DMS114 treated with DMSO at 0.1 percent for 48 hours (cell line): Measurements from ENCODE around the gene IMMT.
"Not testable (repeated sequence)": the region's sequence is repeated elsewhere in the genome, so short reads cannot be mapped to it uniquely, and the experiment has no call there.

ENCODE experiments used
- DNase-seq: peaks from one replicate; lab custom pipeline; 2025; ENCODE audit not compliant: unreplicated experiment; lab: John Stamatoyannopoulos, UW

The IMMT gene

GRCh38 chr2:86195055-86195807 is at the start of gene IMMT:
Gene IMMT, minus strand, starts transcription at chr2:86195462. Its CDS starts 80 bp downstream, at chr2:86195382.
- peak; percentile 93 for DNase-seq

- not testable (repeated sequence) for DNase-seq
Measured at GRCh38 chr2:86244781-86245180, 49.5 kb upstream of the IMMT start.

DNA sequence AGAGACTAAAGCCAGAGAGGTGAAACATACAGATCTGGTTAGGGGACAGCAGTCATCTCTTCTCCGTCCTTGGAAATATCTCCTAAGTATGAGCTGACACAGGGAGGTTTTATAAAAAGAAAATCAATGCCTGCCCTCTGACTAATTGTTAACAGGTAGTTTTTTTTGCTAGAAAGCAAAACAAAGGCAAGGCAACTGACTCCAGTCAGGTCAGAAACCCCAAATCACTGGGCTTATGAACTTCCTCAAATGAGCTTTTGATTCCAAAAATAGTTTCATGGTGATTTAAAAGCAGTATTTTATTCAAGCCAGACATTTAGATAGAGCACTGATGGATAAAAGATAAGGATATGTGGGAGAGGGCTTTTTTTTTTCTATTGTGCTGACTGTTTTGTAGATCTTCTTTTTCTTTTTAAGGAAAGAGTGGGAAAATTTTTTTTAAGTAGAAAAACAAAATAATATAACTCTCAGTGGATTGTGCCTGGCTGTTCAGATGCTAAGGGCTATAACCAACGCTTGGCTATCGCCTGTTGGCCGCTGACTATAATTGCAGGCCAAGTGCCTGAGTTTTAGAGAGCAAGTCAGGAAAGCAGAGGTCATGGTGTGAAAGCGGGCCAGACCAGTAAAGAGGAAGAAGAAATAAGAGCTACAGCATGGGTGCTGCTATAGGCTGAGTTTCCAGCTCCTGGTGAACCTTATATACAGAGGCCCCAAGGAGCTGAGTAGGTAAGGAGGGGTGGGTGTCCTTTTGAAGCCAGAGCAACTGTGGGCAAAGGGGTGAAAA is 48.9 kb upstream of the IMMT start:
- no peak for DNase-seq

DNA sequence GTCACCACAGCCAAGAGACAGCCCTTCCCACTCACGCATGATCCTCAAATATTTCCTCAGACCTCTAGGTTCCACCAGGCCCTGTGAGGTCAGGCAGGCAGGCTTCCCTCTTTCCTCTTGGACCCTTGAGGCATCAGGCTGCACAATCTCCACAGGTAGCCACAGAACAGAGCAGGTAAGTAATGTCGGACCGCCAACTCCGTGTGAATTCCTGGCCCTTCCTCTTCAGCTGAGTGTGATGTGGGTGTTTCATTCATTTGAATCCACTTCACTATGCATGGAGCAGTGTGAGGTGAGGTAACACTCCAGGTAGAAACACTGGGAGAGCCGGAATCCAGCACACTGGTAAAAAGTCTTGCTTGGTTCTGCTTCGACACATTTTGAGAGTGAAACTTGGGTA is 48.0 kb upstream of the IMMT start:
- no peak for DNase-seq

DNA sequence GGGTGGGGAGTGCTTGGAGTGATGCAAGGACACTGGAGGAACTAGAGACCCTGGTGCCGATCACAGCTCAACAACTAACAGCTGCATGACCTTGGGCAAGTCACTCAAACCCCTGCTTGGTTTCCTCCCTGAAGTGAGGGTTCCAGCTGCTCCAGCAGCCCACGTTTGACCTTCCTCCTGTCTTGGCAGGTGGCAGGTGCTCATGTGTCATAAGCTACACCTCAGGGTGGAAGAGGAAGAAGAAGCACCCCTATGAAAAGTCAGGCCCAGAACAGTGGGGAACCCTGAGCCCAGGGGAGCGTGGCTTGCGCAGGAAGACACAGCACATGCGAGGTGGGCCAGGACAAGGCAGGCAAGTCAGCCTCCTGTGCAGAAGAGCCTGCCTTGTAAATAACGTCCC is 46.3 kb upstream of the IMMT start:
- DNase-seq, result no peak

- no peak for DNase-seq
Measured at GRCh38 chr2:86240251-86240650, 45.0 kb upstream of the IMMT start.

DNA sequence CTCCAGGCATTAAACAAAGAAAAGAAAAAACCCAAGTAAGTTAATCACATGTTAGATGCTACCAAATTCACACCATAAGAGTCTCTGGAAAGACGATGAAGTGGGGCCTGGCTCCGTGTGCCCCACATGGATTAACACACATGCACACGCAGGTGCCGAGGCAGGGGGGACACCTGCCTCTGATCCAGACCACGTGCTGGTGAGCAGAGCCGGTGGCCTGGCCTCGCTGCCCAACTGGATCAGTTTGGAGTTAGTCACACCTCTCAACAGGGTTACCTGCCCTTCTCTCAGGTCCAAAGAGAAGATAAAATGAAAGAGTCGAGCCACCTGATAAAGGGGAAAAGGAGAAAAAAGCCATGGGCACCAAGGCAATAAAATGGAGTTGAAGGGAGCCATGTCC is 44.5 kb upstream of the IMMT start:
- no peak for DNase-seq

- no peak for DNase-seq
Measured at GRCh38 chr2:86239326-86239725, 44.1 kb upstream of the IMMT start.

- no peak for DNase-seq
Measured at GRCh38 chr2:86238354-86238753, 43.1 kb upstream of the IMMT start.

- DNase-seq, result no peak
Measured at GRCh38 chr2:86237172-86237571, 41.9 kb upstream of the IMMT start.

GRCh38 chr2:86235196-86235980 is 40.1 kb upstream of the IMMT start:
- no peak for DNase-seq

- DNase-seq, result no peak
Measured at GRCh38 chr2:86234563-86235131, 39.4 kb upstream of the IMMT start.

DNA sequence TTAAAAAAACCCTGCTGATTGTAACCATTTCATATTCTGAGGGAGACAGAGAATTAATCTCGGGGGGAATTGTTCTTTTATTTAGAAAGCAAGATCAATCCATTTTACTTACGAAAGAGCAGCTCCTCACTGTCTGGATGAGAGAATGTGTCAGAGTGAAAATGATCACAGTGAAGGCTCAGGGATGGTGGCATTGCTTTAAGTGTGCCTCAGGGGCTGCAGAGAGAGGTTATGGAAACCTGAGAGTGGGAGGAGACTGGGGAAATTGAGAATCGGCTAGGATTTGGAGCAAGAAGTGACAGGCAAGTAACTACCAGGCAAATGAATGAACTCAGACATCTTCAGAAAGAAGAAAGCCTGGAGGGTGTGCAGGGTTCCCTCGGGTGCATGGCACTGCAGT is 38.2 kb upstream of the IMMT start:
- no peak for DNase-seq

- DNase-seq, result no peak
Measured at GRCh38 chr2:86232910-86233309, 37.6 kb upstream of the IMMT start.

- no peak for DNase-seq
Measured at GRCh38 chr2:86232373-86232784, 37.1 kb upstream of the IMMT start.

GRCh38 chr2:86231680-86232372 is 36.6 kb upstream of the IMMT start:
- no peak for DNase-seq

DNA sequence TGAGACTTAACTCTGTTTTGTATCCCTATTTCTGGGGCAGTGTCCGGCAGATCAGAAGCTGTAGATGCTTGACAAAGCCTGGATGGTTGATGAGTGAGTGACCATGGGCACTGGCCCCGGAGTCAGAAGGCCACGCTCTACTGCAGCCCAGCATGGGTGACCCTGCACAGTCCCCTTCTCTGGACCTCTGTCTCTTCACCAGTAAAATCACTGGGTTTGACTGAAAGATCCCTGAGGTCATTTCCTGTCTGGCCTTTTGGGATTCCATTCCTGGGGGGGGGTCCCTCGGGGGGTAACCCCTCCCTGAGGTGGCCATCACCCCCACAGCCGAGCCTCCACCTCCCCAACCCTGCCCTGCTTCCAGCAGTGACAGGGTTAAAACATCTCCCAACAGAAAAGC is 35.7 kb upstream of the IMMT start:
- no peak for DNase-seq

DNA sequence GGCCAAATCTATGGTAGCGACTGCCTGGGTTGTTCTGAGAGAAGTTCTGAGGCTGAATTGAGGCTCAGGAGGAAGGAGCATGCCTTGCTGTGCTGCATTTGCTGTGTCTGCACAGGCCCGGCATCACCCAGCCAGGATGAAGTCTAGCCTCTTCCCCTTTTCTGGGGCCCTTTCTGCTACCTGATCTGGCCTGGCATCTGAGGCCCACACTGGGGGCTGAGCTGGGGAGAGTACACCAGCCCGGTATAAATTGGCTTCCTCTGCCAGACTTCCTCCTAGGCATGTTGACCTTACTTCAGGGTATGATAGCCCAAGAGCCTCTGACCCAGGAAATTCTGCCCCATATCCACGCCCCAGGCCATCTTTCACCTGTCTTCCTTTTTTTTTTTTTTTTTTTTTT is 34.0 kb upstream of the IMMT start:
- no peak for DNase-seq

DNA sequence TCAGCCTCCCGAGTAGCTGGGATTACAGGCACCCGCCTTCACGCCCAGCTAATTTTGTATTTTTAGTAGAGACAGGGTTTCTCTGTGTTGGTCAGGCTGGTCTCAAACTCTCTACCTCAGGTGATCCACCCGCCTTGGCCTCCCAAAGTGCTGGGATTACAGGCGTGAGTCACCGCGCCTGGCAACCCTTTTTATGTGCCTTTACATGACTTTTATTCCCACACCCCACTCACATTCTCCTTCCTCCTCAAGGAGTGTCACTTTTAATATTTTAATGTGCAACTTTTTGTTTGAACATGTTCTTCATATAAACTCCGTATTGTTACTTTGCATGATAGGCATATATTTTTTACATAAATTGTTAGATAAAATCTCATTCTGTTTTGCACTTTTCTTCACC is 33.3 kb upstream of the IMMT start:
- DNase-seq, result not testable (repeated sequence)

DNA sequence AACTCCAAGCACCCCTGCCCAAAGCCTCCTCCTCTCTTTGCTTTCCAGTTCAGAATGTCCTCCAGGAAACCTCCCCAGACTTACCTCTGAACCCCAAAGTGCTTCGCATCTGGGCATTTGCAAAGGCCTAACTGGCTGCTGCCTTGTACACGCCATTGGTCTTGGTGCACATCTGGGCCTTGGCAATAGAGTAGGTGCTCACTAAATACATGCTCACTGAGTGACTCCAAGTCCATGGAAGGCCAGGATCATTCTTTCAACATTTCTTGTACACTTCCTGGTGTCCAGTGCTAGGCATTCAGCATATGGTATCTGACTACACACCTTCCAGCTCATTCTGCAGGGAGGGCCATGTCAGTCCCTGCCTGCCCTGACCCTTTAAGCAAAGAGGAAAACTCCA is 32.4 kb upstream of the IMMT start:
- DNase-seq, result no peak
